Gastrocnemius medialis (tissue), 4 donors: ENCODE measurements around the gene DLG1.

Experiments
- POLR2A ChIP-seq, 2 donors: fragments of 450-650 bp; IDR thresholded peaks; one replicate each; pipeline ENCODE4 v1.6.1; 2017; ENCODE audit warnings: antibody characterized with exemption in 2 of 2, mild to moderate bottlenecking in 2 of 2, moderate library complexity in 2 of 2
- TF ChIP-seq, protein P1 (sequence below), 5 experiments: fragments of 450-650 bp in 3 of 5; fragments of 200-600 bp in 2 of 5; sonication (generic) in 2 of 5; IDR thresholded peaks in 4 of 5; conservative IDR thresholded peaks in 1 of 5; 1 replicate in 4 of 5; 2 replicates in 1 of 5; pipeline ENCODE4 v1.5.1; 2016 to 2019; ENCODE audit warnings: antibody characterized with exemption in 5 of 5, mild to moderate bottlenecking in 3 of 5, moderate library complexity in 3 of 5

DNA sequence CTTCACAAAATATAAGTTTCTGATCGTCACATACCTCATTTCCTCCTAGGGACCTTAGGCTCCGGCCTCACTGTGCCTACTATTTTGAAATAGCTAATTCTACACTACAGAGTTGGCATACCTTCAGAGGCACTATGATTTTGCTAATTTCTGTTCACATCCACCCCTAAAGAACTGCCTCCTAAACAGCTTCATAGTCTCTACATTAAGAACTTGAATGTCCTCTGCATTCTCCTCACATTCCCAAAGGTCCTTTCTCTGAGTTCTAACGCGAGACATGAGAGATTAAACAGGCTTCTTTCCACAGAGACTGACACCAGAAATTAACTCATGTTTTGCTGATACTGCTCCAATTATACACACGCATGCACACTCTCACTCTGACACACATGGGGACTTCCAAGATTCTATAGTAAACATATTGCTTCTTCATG is 75.5 kb downstream of the DLG1 start:
- TF ChIP-seq, protein P1, sequence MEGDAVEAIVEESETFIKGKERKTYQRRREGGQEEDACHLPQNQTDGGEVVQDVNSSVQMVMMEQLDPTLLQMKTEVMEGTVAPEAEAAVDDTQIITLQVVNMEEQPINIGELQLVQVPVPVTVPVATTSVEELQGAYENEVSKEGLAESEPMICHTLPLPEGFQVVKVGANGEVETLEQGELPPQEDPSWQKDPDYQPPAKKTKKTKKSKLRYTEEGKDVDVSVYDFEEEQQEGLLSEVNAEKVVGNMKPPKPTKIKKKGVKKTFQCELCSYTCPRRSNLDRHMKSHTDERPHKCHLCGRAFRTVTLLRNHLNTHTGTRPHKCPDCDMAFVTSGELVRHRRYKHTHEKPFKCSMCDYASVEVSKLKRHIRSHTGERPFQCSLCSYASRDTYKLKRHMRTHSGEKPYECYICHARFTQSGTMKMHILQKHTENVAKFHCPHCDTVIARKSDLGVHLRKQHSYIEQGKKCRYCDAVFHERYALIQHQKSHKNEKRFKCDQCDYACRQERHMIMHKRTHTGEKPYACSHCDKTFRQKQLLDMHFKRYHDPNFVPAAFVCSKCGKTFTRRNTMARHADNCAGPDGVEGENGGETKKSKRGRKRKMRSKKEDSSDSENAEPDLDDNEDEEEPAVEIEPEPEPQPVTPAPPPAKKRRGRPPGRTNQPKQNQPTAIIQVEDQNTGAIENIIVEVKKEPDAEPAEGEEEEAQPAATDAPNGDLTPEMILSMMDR (IDR thresholded peaks at IDR 0.05 in 4 of 5, conservative IDR thresholded peaks at IDR 0.05 in 1 of 5), result no peak
- no peak for TF ChIP-seq POLR2A (IDR thresholded peaks at IDR 0.05)
